HCT116 (cell line): ENCODE results near the gene VPS39. TPM values are rescaled to one million over a fixed set of nuclear protein-coding genes. Genes with fewer than 3 reads are reported as not detected.

Experiments
- ATAC-seq: fragments of 200-7000 bp; cut with Tn5 transposase; 2 replicates; pipeline ENCODE4 v1.9.1; 2020; ENCODE audit warnings: mild to moderate bottlenecking, moderate library complexity
- BruUV-seq: library from RNA; stranded (reverse); fragments of 400-500 nt; replicated peaks from 2 replicates; lab custom pipeline; 2021; lab: Mats Ljungman, UMichigan
- CTCF ChIA-PET: fragments of 300-600 bp; sonication (Branson Sonifier 250); formaldehyde crosslinking; loops from one replicate; lab custom pipeline; 2021; ENCODE audit warnings: antibody characterized with exemption; lab: Charles Lee
- POLR2A ChIA-PET: fragments of 300-600, 350-600 bp; sonication (Branson Sonifier 250); formaldehyde crosslinking; loops from one replicate; lab custom pipeline; 2021; ENCODE audit warnings: antibody characterized with exemption; lab: Charles Lee
- RAD21 ChIA-PET, 2 experiments: fragments of 300-600 bp; sonication (Branson Sonifier 250); formaldehyde crosslinking; loops; one replicate each; lab custom pipeline; 2023; ENCODE audit warnings: low total read pairs in 2 of 2; ENCODE audit not compliant: uncharacterized antibody in 2 of 2, unreplicated experiment in 2 of 2, low non-redundant PET in 1 of 2; lab: Charles Lee
- DNase-seq: peaks from one replicate; pipeline ENCODE4 v3.0.0-alpha.2; 2010; ENCODE audit warnings: low read depth, low spot score
- H2AFZ ChIP-seq: fragments of 200-600 bp; shearing (Covaris generic), sonication (generic); 2 replicates; pipeline ENCODE4 v1.6.1; 2017; ENCODE audit warnings: low read depth, mixed run types, mixed read lengths, antibody characterized with exemption, low read length; ENCODE audit not compliant: poor library complexity, severe bottlenecking
- H3K27ac ChIP-seq: 2 replicates; pipeline ENCODE4 v1.5.1; 2012; ENCODE audit warnings: low read depth, low read length
- H3K27me3 ChIP-seq: fragments of 200-600 bp; sonication (generic); 2 replicates; pipeline ENCODE4 v1.6.1; 2016; ENCODE audit warnings: mixed run types, low read length, mixed read lengths; ENCODE audit not compliant: insufficient read depth
- H3K36me3 ChIP-seq, 2 experiments: fragments of 200-500 bp in 1 of 2; fragments of 200-600 bp in 1 of 2; sonication (Bioruptor generic) in 1 of 2; sonication (generic) in 1 of 2; 2 replicates each; pipeline versions ENCODE4 v1.5.1 to v1.6.1; 2014 to 2016; ENCODE audit warnings: low read length in 2 of 2, inconsistent platforms in 1 of 2, mixed read lengths in 1 of 2, mixed run types in 1 of 2; ENCODE audit not compliant: insufficient read depth in 2 of 2, control insufficient read depth in 1 of 2
- H3K4me1 ChIP-seq, 2 experiments: fragments of 200-600 bp in 1 of 2; sonication (generic) in 1 of 2; 2 replicates each; pipeline versions ENCODE4 v1.5.1 to v1.6.1; 2012 to 2017; ENCODE audit warnings: low read length in 2 of 2, inconsistent platforms in 1 of 2, mild to moderate bottlenecking in 1 of 2, mixed read lengths in 1 of 2, mixed run types in 1 of 2, moderate library complexity in 1 of 2; ENCODE audit not compliant: insufficient read depth in 2 of 2, control insufficient read depth in 1 of 2
- H3K4me2 ChIP-seq: fragments of 200-600 bp; sonication (generic); 2 replicates; pipeline ENCODE4 v1.6.1; 2017; ENCODE audit warnings: mixed run types, low read length, mixed read lengths
- H3K4me3 ChIP-seq, 2 experiments: fragments of 200-600 bp in 1 of 2; sonication (generic) in 1 of 2; replicated peaks in 1 of 2; 2 replicates each; pipeline ENCODE4 v1.5.1; 2011 to 2016; ENCODE audit warnings: low read length in 2 of 2, control low read depth in 1 of 2, low read depth in 1 of 2, mild to moderate bottlenecking in 1 of 2, mixed read lengths in 1 of 2, mixed run types in 1 of 2
- H3K79me2 ChIP-seq: fragments of 200-600 bp; sonication (generic); 2 replicates; pipeline ENCODE4 v1.6.1; 2017; ENCODE audit warnings: mild to moderate bottlenecking, mixed run types, low read length, moderate library complexity, mixed read lengths; ENCODE audit not compliant: insufficient read depth
- H3K9ac ChIP-seq: fragments of 200-600 bp; sonication (generic); 2 replicates; pipeline ENCODE4 v1.6.1; 2016; ENCODE audit warnings: low read length, mixed read lengths
- H3K9me2 ChIP-seq: fragments of 200-600 bp; sonication (generic), shearing (Covaris generic); 2 replicates; pipeline ENCODE4 v1.6.1; 2017; ENCODE audit warnings: mixed run types, mild to moderate bottlenecking, moderate library complexity; ENCODE audit not compliant: insufficient read depth
- H3K9me3 ChIP-seq, 2 experiments: fragments of 200-500 bp in 1 of 2; fragments of 200-600 bp in 1 of 2; sonication (Bioruptor generic) in 1 of 2; sonication (generic) in 1 of 2; 2 replicates each; pipeline ENCODE4 v1.6.1; 2014 to 2017; ENCODE audit warnings: low read length in 2 of 2, mixed read lengths in 2 of 2, inconsistent platforms in 1 of 2, low read depth in 1 of 2, mild to moderate bottlenecking in 1 of 2, mixed run types in 1 of 2, moderate library complexity in 1 of 2; ENCODE audit not compliant: control insufficient read depth in 1 of 2, insufficient read depth in 1 of 2
- H4K20me1 ChIP-seq: fragments of 200-600 bp; sonication (generic), shearing (Covaris generic); 2 replicates; pipeline ENCODE4 v1.6.1; 2017; ENCODE audit warnings: mixed run types, mild to moderate bottlenecking, moderate library complexity; ENCODE audit not compliant: insufficient read depth
- CBX3 ChIP-seq: IDR thresholded peaks from 2 replicates; pipeline ENCODE4 v1.6.1; 2012; ENCODE audit warnings: low read depth
- CTCF ChIP-seq, 3 experiments: fragments of 200-600 bp in 1 of 3; sonication (generic) in 1 of 3; IDR thresholded peaks in 2 of 3; conservative IDR thresholded peaks in 1 of 3; 2 replicates each; pipeline ENCODE4 v1.5.1; 2012 to 2017; ENCODE audit warnings: low read depth in 2 of 3, low read length in 2 of 3, antibody characterized with exemption in 1 of 3, borderline replicate concordance in 1 of 3, control low read depth in 1 of 3, mild to moderate bottlenecking in 1 of 3, mixed read lengths in 1 of 3, mixed run types in 1 of 3, moderate library complexity in 1 of 3; ENCODE audit not compliant: insufficient read depth in 1 of 3
- EGR1 ChIP-seq: IDR thresholded peaks from 2 replicates; pipeline ENCODE4 v1.6.1; 2012; ENCODE audit warnings: low read depth
- ELF1 ChIP-seq: IDR thresholded peaks from 2 replicates; pipeline ENCODE4 v1.6.1; 2012; ENCODE audit warnings: low read depth, borderline replicate concordance
- EZH2 ChIP-seq: fragments of 200-600 bp; sonication (generic); IDR thresholded peaks from 2 replicates; pipeline ENCODE4 v1.6.1; 2017; ENCODE audit warnings: antibody characterized with exemption, mixed run types
- EZH2phosphoT487 ChIP-seq: fragments of 200-600 bp; IDR thresholded peaks from 2 replicates; pipeline ENCODE4 v1.6.1; 2018; ENCODE audit warnings: antibody characterized with exemption, borderline replicate concordance
- FOSL1 ChIP-seq: IDR thresholded peaks from 2 replicates; pipeline ENCODE4 v1.6.1; 2012; ENCODE audit warnings: low read depth
- POLR2A ChIP-seq: IDR thresholded peaks from 2 replicates; pipeline ENCODE4 v1.7.0; 2011; ENCODE audit warnings: borderline replicate concordance; ENCODE audit not compliant: insufficient read depth, insufficient read length; ENCODE audit errors: extremely low read depth
- SP1 ChIP-seq: IDR thresholded peaks from 2 replicates; pipeline ENCODE4 v1.6.1; 2012; ENCODE audit warnings: low read depth
- SRF ChIP-seq: IDR thresholded peaks from 2 replicates; pipeline ENCODE4 v1.6.1; 2012; ENCODE audit warnings: low read depth
- ZFX ChIP-seq: fragments of 450-650 bp; IDR thresholded peaks from 2 replicates; pipeline ENCODE4 v1.6.1; 2017
- ZNF274 ChIP-seq: fragments of 200-500 bp; sonication (Bioruptor generic); IDR thresholded peaks from 2 replicates; pipeline ENCODE4 v1.6.1; 2014; ENCODE audit warnings: mild to moderate bottlenecking, low read depth, low read length, inconsistent platforms
- intact Hi-C: fragments of 100-400 bp; cut with micrococcal nuclease; formaldehyde crosslinking; loops from 2 replicates; pipeline ENCODE4 v1.10.0; 2022
- total RNA-seq: library from RNA; stranded (reverse); gene quantifications from one replicate; pipeline ENCODE4 v1.2.1, GENCODE V29; 2021; ENCODE audit not compliant: unreplicated experiment

The VPS39 gene
- total RNA-seq, 1 experiment from 2014 or later, result 40.1 TPM

GRCh38 chr15:42148808-42149492, 59.2 kb downstream of the VPS39 start (continued):
- TF ChIP-seq CTCF (IDR thresholded peaks at IDR 0.05 in 2 of 3, conservative IDR thresholded peaks at IDR 0.05 in 1 of 3; ENCODE audit: borderline replicate concordance in 1 of 3, insufficient read depth in 1 of 3, low read depth in 2 of 3, low read length in 2 of 3), result no peak
- TF ChIP-seq EZH2, result no peak

GRCh38 chr15:42147431-42147735, 60.7 kb downstream of the VPS39 start:
- no peaks in the 10 kb centered on the region for H3K9me3 ChIP-seq
- no peak overlapping the region for H2AFZ ChIP-seq
- DNase-seq (no peak), ATAC-seq (no peak)
- no peak overlapping the region for H3K9ac ChIP-seq
- CTCF ChIA-PET, result interaction anchor here (0.7 to 1.6 kb wide), 2 partner anchors 10 to 546 kb away, joined by 3 to 8 read pairs; no protein-coding TSS in a partner anchor
- no peaks in the 10 kb centered on the region for H3K27me3 ChIP-seq
- H3K79me2 ChIP-seq, result no peaks in the 10 kb centered on the region
- H3K9me2 ChIP-seq, result no peaks in the 10 kb centered on the region
- BruUV-seq, result no TSS peak
- no peak overlapping the region for H3K4me3 ChIP-seq
- POLR2A ChIA-PET, result no interaction called here
- TF ChIP-seq ZFX (no peak), CBX3 (no peak), POLR2A (no peak), FOSL1 (no peak), CTCF (IDR thresholded peaks at IDR 0.05 in 2 of 3, conservative IDR thresholded peaks at IDR 0.05 in 1 of 3; ENCODE audit: borderline replicate concordance in 1 of 3, insufficient read depth in 1 of 3, low read depth in 2 of 3, low read length in 2 of 3) (no peak), SP1 (no peak), ZNF274 (no peak), EZH2phosphoT487 (no peak), ELF1 (no peak), EGR1 (no peak), SRF (no peak)
- H4K20me1 ChIP-seq, result no peaks in the 10 kb centered on the region
- intact Hi-C loops, result no loop called here
- no peaks in the 10 kb centered on the region for H3K4me1 ChIP-seq
- RAD21 ChIA-PET, result no interaction called here
- H3K4me2 ChIP-seq, result no peak overlapping the region
- H3K36me3 ChIP-seq, result no peaks in the 10 kb centered on the region
- no peak overlapping the region for H3K27ac ChIP-seq
